K562 (cell line): ENCODE measurements around the gene ITPR1. TPM values are rescaled to one million over a fixed set of nuclear protein-coding genes. Genes with fewer than 3 reads are reported as not detected.
A peak's percentile ranks its signal among the peaks of the same experiment; 100 is the strongest.

Experiments used
- ATAC-seq: fragments of 200-7000 bp; cut with Tn5 transposase; 3 replicates; pipeline ENCODE4 v1.9.1; 2020; ENCODE audit warnings: moderate library complexity
- BruUV-seq: library from RNA; stranded (reverse); fragments of 400-500 nt; replicated peaks from 2 replicates; lab custom pipeline; 2021; lab: Mats Ljungman, UMichigan
- CTCF ChIA-PET: fragments of 300-600 bp; formaldehyde crosslinking; extraction: SDS; loops from one replicate; lab custom pipeline; 2021; ENCODE audit warnings: low intra/inter-chr PET ratio; lab: Yijun Ruan, JAX
- POLR2A ChIA-PET: fragments of 300-600, 350-650 bp; sonication (Branson Sonifier 250); formaldehyde crosslinking; extraction: SDS; loops from one replicate; lab custom pipeline; 2021; ENCODE audit warnings: antibody characterized with exemption, inconsistent platforms; lab: Yijun Ruan, JAX
- DNase-seq, 4 experiments: peaks; one replicate each; pipeline versions ENCODE4 v3.0.0 to v3.0.0-alpha.2; 2011 to 2018; ENCODE audit warnings: low spot score in 3 of 4, mixed read lengths in 3 of 4; ENCODE audit errors: extremely low read depth in 1 of 4
- FAIRE-seq: peaks from 2 replicates; lab custom pipeline; 2011; peaks lifted over from hg19 to GRCh38; lab: Jason Lieb, UNC
- H2AFZ ChIP-seq: 2 replicates; pipeline ENCODE4 v1.6.0; 2011; ENCODE audit warnings: low read depth, low read length, control low read depth, inconsistent platforms
- H3K27ac ChIP-seq: fragments of 200-600 bp; 3 replicates; pipeline ENCODE4 v1.8.0; 2011; ENCODE audit warnings: low read depth, mild to moderate bottlenecking, control low read depth, inconsistent platforms, low read length, moderate library complexity, mixed read lengths; ENCODE audit errors: extremely low read depth
- H3K27me3 ChIP-seq, 2 experiments: fragments of 300-600 bp in 1 of 2; 2 replicates in 1 of 2; 3 replicates in 1 of 2; pipeline versions ENCODE4 v1.6.0 to v1.8.0; 2011; ENCODE audit warnings: inconsistent platforms in 2 of 2, low read length in 2 of 2, mild to moderate bottlenecking in 1 of 2, mixed read lengths in 1 of 2, moderate library complexity in 1 of 2; ENCODE audit not compliant: control insufficient read depth in 2 of 2, insufficient read depth in 2 of 2
- H3K36me3 ChIP-seq: fragments of 300-600 bp; 3 replicates; pipeline ENCODE4 v1.8.0; 2011; ENCODE audit warnings: mild to moderate bottlenecking, low read length, inconsistent platforms; ENCODE audit not compliant: control insufficient read depth, insufficient read depth
- H3K4me1 ChIP-seq, 2 experiments: fragments of 200-600 bp in 1 of 2; replicated peaks in 1 of 2; 2 replicates in 1 of 2; 3 replicates in 1 of 2; pipeline versions ENCODE4 v1.5.1 to v1.8.0; 2011; ENCODE audit warnings: inconsistent platforms in 2 of 2, low read length in 2 of 2, mild to moderate bottlenecking in 1 of 2, mixed read lengths in 1 of 2, moderate library complexity in 1 of 2; ENCODE audit not compliant: control insufficient read depth in 2 of 2, insufficient read depth in 2 of 2
- H3K4me2 ChIP-seq: 2 replicates; pipeline ENCODE4 v1.6.1; 2011; ENCODE audit warnings: low read length, control low read depth, inconsistent platforms, mixed read lengths; ENCODE audit not compliant: insufficient read depth
- H3K4me3 ChIP-seq: fragments of 200-600 bp; sonication (generic), shearing (Covaris generic); 2 replicates; pipeline ENCODE4 v1.5.1; 2016; ENCODE audit warnings: control low read depth, inconsistent platforms
- H3K79me2 ChIP-seq: fragments of 200-600 bp; 3 replicates; pipeline ENCODE4 v1.8.0; 2011; ENCODE audit warnings: low read length, inconsistent platforms; ENCODE audit not compliant: control insufficient read depth, insufficient read depth
- H3K9ac ChIP-seq, 2 experiments: 2 replicates each; pipeline versions ENCODE4 v1.6.0 to v1.6.1; 2011; ENCODE audit warnings: low read depth in 2 of 2, low read length in 2 of 2, control low read depth in 1 of 2, inconsistent platforms in 1 of 2, mild to moderate bottlenecking in 1 of 2, mixed read lengths in 1 of 2; ENCODE audit not compliant: insufficient read depth in 1 of 2
- H3K9me1 ChIP-seq: one replicate; pipeline ENCODE4 v1.6.0; 2011; ENCODE audit warnings: inconsistent platforms, mild to moderate bottlenecking, low read length, moderate library complexity; ENCODE audit not compliant: control insufficient read depth, insufficient read depth
- H3K9me3 ChIP-seq: replicated peaks from 2 replicates; pipeline ENCODE4 v1.5.1; 2011; ENCODE audit warnings: low read depth, low read length, inconsistent platforms; ENCODE audit not compliant: control insufficient read depth, insufficient read depth
- H4K20me1 ChIP-seq: replicated peaks from 2 replicates; pipeline ENCODE4 v1.6.1; 2011; ENCODE audit warnings: low read length, inconsistent platforms, mixed read lengths; ENCODE audit not compliant: control insufficient read depth, insufficient read depth
- C11orf30 ChIP-seq: fragments of 450-650 bp; IDR thresholded peaks from 2 replicates; pipeline ENCODE4 v1.6.1; 2016; ENCODE audit warnings: low read depth, mild to moderate bottlenecking
- CC2D1A ChIP-seq: fragments of 450-650 bp; IDR thresholded peaks from 2 replicates; pipeline ENCODE4 v1.6.1; 2017; ENCODE audit warnings: mild to moderate bottlenecking
- HNRNPUL1 ChIP-seq: fragments of 200-400 bp; formaldehyde crosslinking; IDR thresholded peaks from 2 replicates; pipeline ENCODE4 v1.6.1; 2017; ENCODE audit warnings: low read length
- MAFF ChIP-seq: IDR thresholded peaks from 2 replicates; pipeline ENCODE4 v1.6.1; 2012; ENCODE audit warnings: low read length, improper control_type of control experiment
- MAFG ChIP-seq: fragments of 450-650 bp; conservative IDR thresholded peaks from 2 replicates; pipeline ENCODE4 v1.6.1; 2016; ENCODE audit warnings: missing genetic modification characterization, missing compliant biosample characterization
- MAFK ChIP-seq: IDR thresholded peaks from 2 replicates; pipeline ENCODE4 v1.6.1; 2011; ENCODE audit warnings: low read length, improper control_type of control experiment
- MYBL2 ChIP-seq, 2 experiments: fragments of 450-650 bp in 1 of 2; sonication (generic) in 1 of 2; formaldehyde crosslinking in 1 of 2; IDR thresholded peaks; 2 replicates each; pipeline versions ENCODE4 v1.6.1 to v1.8.1; 2017 to 2022; ENCODE audit warnings: borderline replicate concordance in 1 of 2, inconsistent platforms in 1 of 2, low read depth in 1 of 2, mild to moderate bottlenecking in 1 of 2, missing genetic modification reagents in 1 of 2, moderate library complexity in 1 of 2
- NONO ChIP-seq, 2 experiments: fragments of 200-400 bp in 1 of 2; fragments of 450-650 bp in 1 of 2; formaldehyde crosslinking in 1 of 2; IDR thresholded peaks; 2 replicates each; pipeline ENCODE4 v1.6.1; 2017; ENCODE audit warnings: low read depth in 2 of 2, mild to moderate bottlenecking in 2 of 2, moderate library complexity in 2 of 2, low read length in 1 of 2
- PCBP2 ChIP-seq: fragments of 200-400 bp; formaldehyde crosslinking; IDR thresholded peaks from 2 replicates; pipeline ENCODE4 v1.6.1; 2018; ENCODE audit warnings: low read length, low read depth, mild to moderate bottlenecking, moderate library complexity; ENCODE audit not compliant: poor library complexity, severe bottlenecking
- SIN3A ChIP-seq, 2 experiments: fragments of 150-350 bp in 1 of 2; IDR thresholded peaks; 2 replicates each; pipeline ENCODE4 v1.6.1; 2011 to 2016; ENCODE audit warnings: borderline replicate concordance in 2 of 2, low read depth in 2 of 2, low read length in 2 of 2, mild to moderate bottlenecking in 2 of 2, moderate library complexity in 2 of 2; ENCODE audit not compliant: control insufficient read depth in 1 of 2
- ZNF316 ChIP-seq: fragments of 450-650 bp; IDR thresholded peaks from 2 replicates; pipeline ENCODE4 v1.6.1; 2016
- WGBS: fragments of 100-300 bp; shearing (Covaris generic); methylation state at CpG from one replicate; pipeline ENCODE4 v1.1.6; 2016; ENCODE audit warnings: low coverage, mixed read lengths; ENCODE audit not compliant: insufficient coverage; ENCODE audit errors: missing lambda C conversion rate; 5-methylcytosine and 5-hydroxymethylcytosine counted together
- in situ Hi-C: fragments of 300-500 bp; cut with MboI; formaldehyde crosslinking; loops from 4 replicates; pipeline ENCODE4 v1.15.0; 2018; ENCODE audit warnings: inconsistent platforms, mixed read lengths
- intact Hi-C: fragments of 100-400 bp; cut with micrococcal nuclease; formaldehyde crosslinking; loops from 2 replicates; pipeline ENCODE4 v1.14.2; 2022
- polyA plus RNA-seq, 8 experiments: library from polyadenylated mRNA; depleted of rRNA in 4 of 8; stranded (reverse) in 5 of 8; unstranded in 3 of 8; fragments of >200 nt; fragmentation: Nextera tagmentation in 2 of 8; fragmentation: Illumina TruSeq in 1 of 8; extraction: Ambion mirVana in 2 of 8; extraction: Trizol in 1 of 8; gene quantifications; 2 replicates each; pipeline versions ENCODE4 v1.2.1 to v1.2.3, GENCODE V29; 2011 to 2014; ENCODE audit warnings: inconsistent platforms in 1 of 8, missing spikeins in 1 of 8
- total RNA-seq, 7 experiments: library from RNA; depleted of rRNA in 6 of 7; stranded (reverse); fragments of >200 nt in 6 of 7; fragmentation: Illumina TruSeq in 2 of 7; extraction: Trizol in 2 of 7; gene quantifications; 2 replicates each; pipeline versions ENCODE4 v1.2.1 to v1.2.3, GENCODE V29; 2011 to 2021; ENCODE audit warnings: low replicate concordance in 1 of 7
- TF ChIP-seq, protein P1 (sequence below): sonication (generic); formaldehyde crosslinking; IDR thresholded peaks from 2 replicates; pipeline ENCODE4 v1.8.1; 2023; ENCODE audit warnings: missing genetic modification reagents, mild to moderate bottlenecking, borderline replicate concordance

ITPR1 gene
- total and polyA plus RNA-seq, 9 of the 15 experiments (the other 6 are each of a cell fraction or from before 2014, with no cell fraction given), result 22.4 to 40.0 (median 27.4) TPM

DNA sequence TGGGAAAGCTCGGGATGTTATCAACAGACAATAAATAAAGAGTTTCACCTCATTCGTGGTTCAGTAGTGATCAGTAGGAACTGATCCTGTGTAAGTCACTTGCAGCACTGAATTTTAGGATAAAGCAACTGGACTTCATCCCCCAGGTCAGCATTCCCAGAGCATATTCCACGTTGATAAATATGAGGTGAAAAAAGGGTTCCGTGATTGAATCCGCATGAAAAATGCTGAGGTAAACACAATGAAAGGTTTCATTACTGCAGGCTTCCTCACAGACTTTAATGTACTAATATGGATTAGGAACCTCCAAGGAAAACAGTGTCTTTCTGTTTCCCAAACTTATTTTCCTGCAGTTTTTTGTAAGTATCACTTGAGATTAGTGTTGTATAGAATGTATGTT, 308.7 kb downstream of the ITPR1 start:
- peaks cover 0 to 24% of the 10 kb centered on the region in 2 experiments; a peak in 4 of 5 replicates for H3K4me1 ChIP-seq
- no peaks in the 10 kb centered on the region for H4K20me1 ChIP-seq
- no peak overlapping the region for H3K4me2 ChIP-seq
- ChIA-PET POLR2A (no interaction called here), CTCF (no interaction called here)
- no TSS peak for BruUV-seq
- H3K4me3 ChIP-seq, result no peak overlapping the region
- no peaks in the 10 kb centered on the region for H3K79me2 ChIP-seq
- no peak overlapping the region for H3K9ac ChIP-seq
- in situ Hi-C loops, result no loop called here
- intact Hi-C loops, result no loop called here
- FAIRE-seq (no peak), ATAC-seq (no peak), DNase-seq (no peak)
- H3K27me3 ChIP-seq, result no peaks in the 10 kb centered on the region
- no peak for TF ChIP-seq HNRNPUL1
- no peak for TF ChIP-seq NONO (IDR thresholded peaks at IDR 0.05; ENCODE audit: low read depth in 2 of 2, low read length in 1 of 2)
- TF ChIP-seq, protein P1, sequence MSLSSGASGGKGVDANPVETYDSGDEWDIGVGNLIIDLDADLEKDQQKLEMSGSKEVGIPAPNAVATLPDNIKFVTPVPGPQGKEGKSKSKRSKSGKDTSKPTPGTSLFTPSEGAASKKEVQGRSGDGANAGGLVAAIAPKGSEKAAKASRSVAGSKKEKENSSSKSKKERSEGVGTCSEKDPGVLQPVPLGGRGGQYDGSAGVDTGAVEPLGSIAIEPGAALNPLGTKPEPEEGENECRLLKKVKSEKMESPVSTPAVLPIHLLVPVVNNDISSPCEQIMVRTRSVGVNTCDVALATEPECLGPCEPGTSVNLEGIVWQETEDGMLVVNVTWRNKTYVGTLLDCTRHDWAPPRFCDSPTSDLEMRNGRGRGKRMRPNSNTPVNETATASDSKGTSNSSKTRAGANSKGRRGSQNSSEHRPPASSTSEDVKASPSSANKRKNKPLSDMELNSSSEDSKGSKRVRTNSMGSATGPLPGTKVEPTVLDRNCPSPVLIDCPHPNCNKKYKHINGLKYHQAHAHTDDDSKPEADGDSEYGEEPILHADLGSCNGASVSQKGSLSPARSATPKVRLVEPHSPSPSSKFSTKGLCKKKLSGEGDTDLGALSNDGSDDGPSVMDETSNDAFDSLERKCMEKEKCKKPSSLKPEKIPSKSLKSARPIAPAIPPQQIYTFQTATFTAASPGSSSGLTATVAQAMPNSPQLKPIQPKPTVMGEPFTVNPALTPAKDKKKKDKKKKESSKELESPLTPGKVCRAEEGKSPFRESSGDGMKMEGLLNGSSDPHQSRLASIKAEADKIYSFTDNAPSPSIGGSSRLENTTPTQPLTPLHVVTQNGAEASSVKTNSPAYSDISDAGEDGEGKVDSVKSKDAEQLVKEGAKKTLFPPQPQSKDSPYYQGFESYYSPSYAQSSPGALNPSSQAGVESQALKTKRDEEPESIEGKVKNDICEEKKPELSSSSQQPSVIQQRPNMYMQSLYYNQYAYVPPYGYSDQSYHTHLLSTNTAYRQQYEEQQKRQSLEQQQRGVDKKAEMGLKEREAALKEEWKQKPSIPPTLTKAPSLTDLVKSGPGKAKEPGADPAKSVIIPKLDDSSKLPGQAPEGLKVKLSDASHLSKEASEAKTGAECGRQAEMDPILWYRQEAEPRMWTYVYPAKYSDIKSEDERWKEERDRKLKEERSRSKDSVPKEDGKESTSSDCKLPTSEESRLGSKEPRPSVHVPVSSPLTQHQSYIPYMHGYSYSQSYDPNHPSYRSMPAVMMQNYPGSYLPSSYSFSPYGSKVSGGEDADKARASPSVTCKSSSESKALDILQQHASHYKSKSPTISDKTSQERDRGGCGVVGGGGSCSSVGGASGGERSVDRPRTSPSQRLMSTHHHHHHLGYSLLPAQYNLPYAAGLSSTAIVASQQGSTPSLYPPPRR (CRISPR knock-in tag), result no peak
- no peak for TF ChIP-seq MYBL2 (IDR thresholded peaks at IDR 0.05; ENCODE audit: low read depth)
- TF ChIP-seq MYBL2 (CRISPR knock-in tag; IDR thresholded peaks at IDR 0.05; ENCODE audit: borderline replicate concordance), result no peak
- TF ChIP-seq CC2D1A, result no peak
- TF ChIP-seq C11orf30, result peak; percentile 50; the same call in 1 of the 2 replicates
- TF ChIP-seq ZNF316, result peak; percentile 80
- TF ChIP-seq MAFF, result peak; percentile 57; the same call in 1 of the 2 replicates
- no peak for TF ChIP-seq SIN3A (IDR thresholded peaks at IDR 0.05; ENCODE audit: borderline replicate concordance in 2 of 2, control insufficient read depth in 1 of 2, low read depth in 2 of 2, low read length in 2 of 2)
- peak; percentile 50; the same call in 1 of the 2 replicates for TF ChIP-seq MAFK
- 0 out of 2 replicates have a peak, but pooled peaks have one; percentile 10 for TF ChIP-seq MAFG (tag)
- TF ChIP-seq PCBP2, result no peak
- no peaks in the 10 kb centered on the region for H3K9me1 ChIP-seq
- H3K27ac ChIP-seq, result no peak overlapping the region
- H3K36me3 ChIP-seq, result 0 out of 3 replicates have a peak, but pooled peaks cover 2% of the 10 kb centered on the region
- H3K9me3 ChIP-seq, result no peaks in the 10 kb centered on the region
- 72% methylated on average over 5 of the region's 5 CpGs for WGBS
- no peak overlapping the region for H2AFZ ChIP-seq
